NOMO-1 treated with dmso at 0.1 percent for 144 hours (cell line): Measurements from ENCODE around the gene ZFP14.
"Not testable (repeated sequence)": the region's sequence is repeated elsewhere in the genome, so short reads cannot be mapped to it uniquely, and the experiment has no call there.

Experiments
- DNase-seq: peaks from one replicate; lab custom pipeline; 2025; ENCODE audit not compliant: unreplicated experiment; lab: John Stamatoyannopoulos, UW

Gene ZFP14

DNA sequence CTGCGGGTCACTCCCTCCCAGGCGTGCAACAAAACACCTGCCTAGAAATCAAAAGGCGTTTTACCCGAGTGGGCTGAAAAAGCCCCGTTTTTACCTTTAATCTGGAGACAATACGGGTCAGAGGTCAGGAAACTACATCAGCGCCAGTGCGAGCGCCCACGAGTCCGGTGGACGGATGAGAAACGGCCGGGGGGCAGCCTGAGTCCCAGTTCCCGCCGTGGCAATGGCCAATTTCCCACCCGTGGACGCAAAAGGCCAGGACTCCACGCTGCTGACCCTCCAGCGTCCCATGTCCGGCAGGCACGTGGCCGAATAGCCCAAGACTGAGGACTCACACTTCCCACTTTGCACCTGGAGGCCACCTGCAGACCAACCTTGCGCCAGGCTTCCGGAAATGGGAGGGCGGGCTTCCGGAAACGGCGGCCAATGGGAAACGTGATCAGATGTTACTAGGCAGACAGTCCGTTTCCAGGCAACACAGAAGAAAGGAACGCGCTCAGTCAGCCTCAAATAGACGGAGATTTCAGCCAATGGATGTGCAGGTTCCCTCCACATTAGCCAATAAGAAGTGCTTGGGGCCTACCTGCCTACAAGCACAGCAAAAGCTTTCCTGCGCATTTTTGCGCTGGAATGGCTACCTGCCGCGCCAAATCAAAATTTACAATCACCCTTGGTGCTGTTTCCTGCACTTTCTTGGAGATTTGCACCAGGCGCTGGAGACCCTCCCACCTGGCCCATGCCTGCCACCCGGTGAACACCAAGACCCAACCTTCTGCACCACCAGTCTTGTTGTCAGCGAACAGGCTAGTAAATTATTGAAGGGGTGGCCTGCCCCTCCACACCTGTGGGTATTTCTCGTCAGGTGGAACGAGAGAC, 47.4 kb downstream of the ZFP14 start:
- DNase-seq = no peak

DNA sequence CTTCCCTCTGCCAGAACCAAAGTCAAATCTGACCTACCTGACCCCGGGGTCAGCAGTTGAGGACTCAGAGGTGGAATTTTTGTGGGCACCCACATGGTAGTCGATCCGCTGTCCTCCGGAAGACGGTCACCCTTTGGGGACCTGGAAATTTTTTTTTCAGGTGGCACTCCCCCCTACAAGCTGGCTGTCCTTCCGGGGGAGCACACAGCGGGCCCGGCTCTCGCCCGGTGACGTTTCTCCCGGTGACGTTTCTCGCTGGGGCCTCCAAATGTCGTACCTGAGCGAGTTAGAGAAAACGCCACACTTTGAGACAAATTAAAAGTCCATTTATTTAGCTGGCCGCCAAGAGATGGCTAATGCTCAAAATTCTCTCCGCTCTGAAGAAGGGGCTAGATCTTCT, 48.8 kb downstream of the ZFP14 start:
- DNase-seq = no peak

DNA sequence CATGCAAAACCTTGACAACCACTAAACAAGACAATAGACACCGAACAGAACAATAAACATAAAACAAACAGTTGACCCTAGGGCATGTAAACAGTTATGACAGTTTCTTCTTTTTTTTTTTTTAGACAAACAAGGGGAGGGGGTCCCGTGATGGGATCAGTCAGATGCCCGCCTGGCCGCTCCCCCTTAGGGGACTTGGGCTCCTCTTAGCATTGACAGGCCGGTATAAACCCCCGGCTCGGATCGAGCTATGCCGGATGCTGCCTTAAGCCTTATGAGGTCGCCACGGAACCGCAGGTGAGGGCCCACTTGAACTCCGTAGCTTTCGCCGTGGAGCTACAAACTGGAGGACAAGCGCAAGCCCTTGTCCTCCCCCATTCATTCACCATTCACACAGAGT, 49.5 kb downstream of the ZFP14 start:
- not testable (repeated sequence) for DNase-seq

DNA sequence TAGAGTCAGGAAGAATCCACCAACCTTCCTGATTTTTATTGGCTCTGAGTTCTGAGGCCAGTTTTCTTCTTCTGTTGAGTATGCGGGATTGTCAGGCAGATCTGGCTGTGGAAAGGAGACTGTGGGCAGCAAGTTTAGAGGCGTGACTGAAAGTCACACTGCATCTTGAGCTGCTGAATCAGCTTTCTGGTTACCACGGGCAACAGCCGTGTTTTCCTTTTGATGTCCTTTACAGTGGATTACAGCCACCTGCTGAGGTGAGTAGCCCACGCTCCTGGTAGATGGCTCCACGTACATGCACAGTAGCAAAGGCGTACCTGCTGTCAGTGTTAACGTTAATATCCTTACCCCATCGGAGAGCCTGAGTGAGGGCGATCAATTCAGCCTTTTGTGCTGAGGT, 52.4 kb downstream of the ZFP14 start:
- DNase-seq = not testable (repeated sequence)

DNA sequence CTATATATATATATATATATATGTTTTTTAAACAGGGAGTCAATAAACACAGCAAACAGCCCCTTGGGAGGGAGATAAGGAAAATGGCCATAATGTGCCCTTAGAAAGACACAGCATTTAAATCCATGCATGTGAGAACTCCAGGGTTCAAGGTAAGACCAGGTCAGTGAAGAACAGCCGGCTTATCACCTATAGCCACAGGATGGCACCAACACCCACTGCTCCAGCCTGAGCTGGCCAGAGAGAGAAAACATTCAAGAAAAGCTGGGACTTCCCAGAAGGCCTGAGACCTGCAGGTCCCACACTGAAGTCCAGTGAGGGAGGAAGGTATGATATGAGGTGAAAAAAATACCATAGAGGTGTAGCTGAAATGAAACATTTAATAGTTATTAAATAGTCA, 63.8 kb downstream of the ZFP14 start:
- not testable (repeated sequence) for DNase-seq

DNA sequence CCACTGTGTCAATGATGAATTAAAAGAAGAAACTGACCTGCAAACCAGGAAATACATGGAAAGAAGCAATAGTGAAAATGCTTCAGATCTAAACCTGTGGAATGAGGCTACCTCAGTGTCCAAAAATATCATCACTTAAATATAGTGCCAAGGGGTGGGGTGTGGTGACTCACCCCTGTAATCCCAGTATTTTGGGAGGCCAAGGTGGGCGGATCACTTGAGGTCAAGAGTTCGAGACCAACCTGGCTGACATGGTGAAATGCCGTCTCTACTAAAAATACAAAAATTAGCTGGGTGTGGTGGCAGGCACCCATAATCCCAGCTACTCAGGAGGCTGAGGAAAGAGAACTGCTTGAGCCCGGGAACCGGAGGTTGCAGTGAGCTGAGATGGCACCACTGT, 64.9 kb downstream of the ZFP14 start:
- DNase-seq = not testable (repeated sequence)

DNA sequence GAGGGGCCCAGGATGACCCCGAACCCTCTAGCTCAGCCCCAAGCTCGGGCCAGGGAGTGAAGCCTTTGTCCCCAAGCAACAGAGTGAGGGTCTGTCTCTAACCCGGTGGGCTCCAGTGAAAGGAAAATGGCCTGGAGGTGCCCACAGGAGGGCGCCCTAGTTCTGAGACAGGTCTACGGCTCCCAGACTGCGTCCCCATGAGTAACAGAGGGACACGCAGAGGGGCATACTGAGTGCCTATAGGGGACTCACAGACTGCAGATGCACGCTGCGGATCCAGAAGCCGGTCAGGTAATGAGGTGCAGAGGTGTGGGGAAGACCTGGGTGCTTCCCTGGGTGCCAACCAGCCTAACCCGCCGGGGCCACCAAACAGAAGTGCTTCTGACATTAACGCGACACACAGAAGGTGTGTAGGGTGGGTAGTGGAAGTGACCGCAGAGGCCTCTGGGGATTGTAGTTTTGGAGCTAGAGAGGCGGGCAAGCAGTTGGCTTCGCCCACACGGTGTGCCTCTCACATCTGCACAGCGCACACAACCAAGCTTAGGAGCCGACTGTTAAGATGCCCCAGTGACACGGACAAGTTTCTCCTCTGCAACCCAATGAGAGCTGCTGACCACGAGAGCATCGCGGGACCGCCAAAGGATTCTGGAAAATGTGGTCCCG, 67.8 kb downstream of the ZFP14 start:
- DNase-seq = not testable (repeated sequence)

DNA sequence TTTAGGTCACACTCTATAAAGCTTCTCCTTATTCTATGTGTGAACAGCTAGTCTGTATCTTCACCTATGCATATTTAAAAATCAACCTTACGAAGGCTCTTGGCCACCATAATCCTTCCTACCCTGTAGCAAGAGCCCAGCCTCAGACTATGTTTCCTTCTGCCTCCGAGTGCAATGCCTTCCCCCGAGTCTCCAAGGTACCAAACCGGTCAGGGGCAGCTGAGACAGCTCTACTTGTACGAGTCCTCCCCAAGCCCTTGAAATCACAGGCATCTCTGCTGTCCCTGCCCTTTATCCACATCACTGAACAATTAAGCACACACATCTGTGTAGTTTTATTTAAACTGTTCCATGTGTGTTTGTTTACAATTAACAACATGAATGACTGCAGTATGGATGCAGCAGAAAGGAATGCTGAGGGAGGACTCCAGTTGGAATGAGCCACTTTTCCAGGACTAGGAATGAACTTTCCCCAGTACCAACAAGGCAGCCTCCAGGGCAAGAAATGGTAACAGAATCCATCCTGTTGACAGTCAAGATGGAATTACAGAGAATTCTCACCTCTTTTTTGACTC, 68.5 kb downstream of the ZFP14 start:
- not testable (repeated sequence) for DNase-seq

DNA sequence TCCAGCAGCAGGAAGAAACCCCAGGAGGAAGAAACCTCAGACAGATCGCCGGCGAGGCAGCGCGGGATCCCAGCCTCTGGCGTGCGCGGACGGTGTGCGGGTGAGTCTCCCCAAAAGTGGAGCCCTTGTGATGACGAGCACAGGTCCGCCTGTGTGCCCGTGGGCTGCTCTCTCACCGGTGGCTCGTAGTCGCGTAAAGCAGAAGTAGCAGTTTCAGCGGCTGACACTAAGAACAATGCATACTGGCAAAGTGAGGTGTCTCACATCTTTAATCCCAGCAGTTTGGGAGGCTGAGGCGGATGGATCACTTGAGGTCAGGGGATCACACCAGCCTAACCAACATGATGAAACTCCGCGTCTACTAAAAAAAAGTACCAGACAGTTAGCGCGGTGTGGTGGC, 69.2 kb downstream of the ZFP14 start:
- not testable (repeated sequence) for DNase-seq

DNA sequence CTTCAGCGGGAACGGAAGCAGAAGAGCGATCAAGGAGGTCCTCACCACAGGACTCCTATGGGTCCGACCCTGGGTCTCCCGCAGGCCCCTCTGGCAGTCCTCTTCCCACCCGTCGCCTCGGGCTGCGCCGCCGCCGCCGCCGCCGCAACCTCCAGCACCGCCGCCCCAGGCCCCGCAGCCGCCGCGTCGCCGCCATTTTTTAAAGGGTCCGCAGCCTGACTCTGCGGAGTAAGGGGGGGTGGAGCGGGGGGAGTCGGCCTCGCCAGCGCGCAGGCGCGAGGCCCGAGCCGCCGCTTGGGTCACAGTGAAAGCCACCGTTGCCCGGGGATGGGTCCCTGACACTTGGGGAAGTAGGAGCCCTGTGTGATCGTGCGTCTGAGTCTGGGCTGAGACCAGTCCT, 69.7 kb downstream of the ZFP14 start:
- not testable (repeated sequence) for DNase-seq

DNA sequence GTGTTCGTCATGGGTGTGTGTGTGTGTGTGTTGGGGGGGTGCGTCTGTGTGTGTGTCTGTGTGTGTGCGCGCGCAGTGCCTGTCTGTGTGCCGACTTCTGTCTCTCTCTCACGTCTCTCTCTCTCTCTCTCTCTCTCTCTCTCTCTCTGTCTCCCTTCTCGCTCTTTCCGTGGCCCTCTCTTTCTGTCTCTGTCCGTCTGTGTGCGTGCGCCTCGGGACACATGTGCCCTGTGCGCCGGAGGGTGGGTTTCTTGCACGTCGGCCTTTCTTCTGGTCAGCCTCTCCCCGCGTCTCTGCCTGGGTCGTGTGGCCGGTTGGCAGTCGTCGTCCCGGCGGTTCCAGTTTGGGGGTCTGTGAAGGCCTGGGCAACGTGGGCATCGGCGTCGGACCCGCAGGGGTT, 86.7 kb downstream of the ZFP14 start:
- not testable (repeated sequence) for DNase-seq
